Lower leg skin (tissue), 4 donors: Measurements from ENCODE around the gene POLR3GL. TPM values are rescaled to one million over a fixed set of nuclear protein-coding genes. Genes with fewer than 3 reads are reported as not detected.

Experiments
- DNase-seq, 2 donors: peaks; one replicate each; pipeline ENCODE4 v3.0.0-alpha.2; 2019; ENCODE audit warnings: low spot score in 2 of 2
- H3K4me3 ChIP-seq: fragments of 200-600 bp; sonication (generic); 2 replicates; pipeline ENCODE4 v1.5.1; 2017; ENCODE audit warnings: mild to moderate bottlenecking, low read depth; ENCODE audit not compliant: poor library complexity, severe bottlenecking
- CTCF ChIP-seq, 3 donors: fragments of 450-650 bp; IDR thresholded peaks; one replicate each; pipeline ENCODE4 v1.5.1; 2016; ENCODE audit warnings: antibody characterized with exemption in 3 of 3, mild to moderate bottlenecking in 3 of 3, moderate library complexity in 2 of 3
- POLR2A ChIP-seq, 2 donors: fragments of 450-650 bp; IDR thresholded peaks; one replicate each; pipeline ENCODE4 v1.6.1; 2016 to 2017; ENCODE audit warnings: antibody characterized with exemption in 2 of 2, mild to moderate bottlenecking in 1 of 2, moderate library complexity in 1 of 2
- WGBS, 2 donors: methylation state at CpG; one replicate each; pipeline ENCODE4 v1.1.5; 2018; 5-methylcytosine and 5-hydroxymethylcytosine counted together
- intact Hi-C: fragments of 100-400 bp; cut with DNase I; formaldehyde crosslinking; loops from one replicate; pipeline ENCODE4 v1.15.0; 2023; ENCODE audit warnings: low total_unique reads
- total RNA-seq, 4 donors: library from RNA; depleted of rRNA; stranded (reverse); fragments of >200 nt; gene quantifications; one replicate each; pipeline ENCODE4 v1.1.0, GENCODE V29; 2016

Gene POLR3GL
- total RNA-seq, 4 donors from 2014 or later = 10.6 to 15.3 (median 14.2) TPM

DNA sequence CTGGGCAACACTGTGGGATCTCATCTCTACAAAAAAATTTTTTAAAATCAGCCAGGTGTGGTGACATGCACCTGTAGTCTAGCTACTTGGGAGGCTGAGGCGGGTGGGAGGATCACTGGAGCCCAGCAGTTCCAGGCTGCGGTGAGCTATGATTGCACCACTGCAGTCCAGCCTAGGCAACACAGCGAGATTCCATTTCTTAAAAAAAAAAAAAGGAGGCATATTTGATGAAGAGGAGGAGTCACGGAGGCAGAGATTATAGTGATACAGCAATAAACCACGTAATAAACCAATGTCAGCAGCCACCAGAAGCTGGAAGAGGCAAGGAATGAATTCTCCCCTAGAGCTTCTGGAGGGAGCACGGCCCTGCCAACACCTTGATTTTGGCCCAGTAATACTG is 10.6 kb upstream of the POLR3GL start:
- no peak for TF ChIP-seq CTCF (IDR thresholded peaks at IDR 0.05)
- TF ChIP-seq POLR2A (IDR thresholded peaks at IDR 0.05) = no peak
- 68 to 75% methylated on average over 6 of the region's 6 CpGs for WGBS, 2 donors
- no peak overlapping the region for H3K4me3 ChIP-seq
- DNase-seq = no peak
- intact Hi-C loops = no loop called here

GRCh38 chr1:145955436-145955835 is 9.1 kb upstream of the POLR3GL start:
- no peak overlapping the region for H3K4me3 ChIP-seq
- TF ChIP-seq CTCF (IDR thresholded peaks at IDR 0.05) (no peak), POLR2A (IDR thresholded peaks at IDR 0.05) (no peak)
- WGBS, 2 donors = 37 to 42% methylated on average over 2 of the region's 2 CpGs
- intact Hi-C loops = no loop called here
- DNase-seq = no peak

- TF ChIP-seq POLR2A (IDR thresholded peaks at IDR 0.05) (no peak), CTCF (IDR thresholded peaks at IDR 0.05) (no peak)
- no peak for DNase-seq
- H3K4me3 ChIP-seq = no peak overlapping the region
- intact Hi-C loops = no loop called here
These were observed 8.1 kb upstream of the POLR3GL start for GRCh38 chr1:145956361-145956760.

DNA sequence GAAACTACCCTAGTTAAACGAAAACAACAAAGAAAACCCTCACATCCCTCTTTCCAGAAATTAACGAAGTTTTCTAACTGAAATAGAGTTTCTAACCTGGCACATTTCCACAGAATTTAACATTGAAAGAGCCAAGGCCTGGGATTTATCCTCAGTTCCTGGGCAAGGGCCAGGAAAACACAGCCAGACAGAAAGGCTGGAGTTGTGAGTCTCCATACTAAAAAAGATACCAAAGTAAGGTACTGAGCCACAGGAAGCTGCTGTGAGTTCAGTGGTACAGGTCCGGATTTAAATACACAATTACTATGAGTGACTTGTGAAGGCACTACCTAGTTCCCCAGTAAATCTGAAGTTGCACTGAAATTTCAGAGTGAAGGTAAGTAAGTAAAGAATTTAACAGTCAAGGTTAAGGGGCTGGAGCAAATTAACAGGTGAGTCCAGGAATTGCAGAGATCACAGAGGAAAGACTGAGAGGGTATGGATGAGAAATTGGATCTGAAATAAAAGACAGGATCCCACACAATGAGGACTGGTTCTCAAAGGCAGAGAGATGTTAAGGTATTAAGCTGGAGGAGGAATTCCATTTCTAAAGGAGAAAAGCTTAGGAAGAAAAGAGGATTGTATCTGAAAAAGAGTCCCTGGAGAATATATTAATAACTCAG is 7.6 kb upstream of the POLR3GL start:
- WGBS, 2 donors = 6 to 7% methylated on average over 3 of the region's 3 CpGs
- intact Hi-C loops = no loop called here
- no peak for TF ChIP-seq POLR2A (IDR thresholded peaks at IDR 0.05)
- no peak for TF ChIP-seq CTCF (IDR thresholded peaks at IDR 0.05)
- peak in 1 of 2 donors; percentile 72 for DNase-seq
- peak overlapping the region; percentile 71 for H3K4me3 ChIP-seq

- WGBS, 2 donors = 0% methylated on average over 22 to 38 of the region's 60 CpGs
- intact Hi-C loops = no loop called here
- TF ChIP-seq POLR2A (IDR thresholded peaks at IDR 0.05) (peak in 1 of 2 donors; percentile 74), CTCF (IDR thresholded peaks at IDR 0.05) (no peak)
- peak; percentile 96 to 99 for DNase-seq
- H3K4me3 ChIP-seq = peak within 1 kb of the TSS; percentile 71
These were observed 6.8 kb upstream of the POLR3GL start, which contains the start of gene LIX1L for GRCh38 chr1:145957443-145958319. Gene LIX1L, minus strand, starts transcription at chr1:145958017. Its CDS starts 90 bp downstream, at chr1:145957927.
